Measurements from ENCODE around the gene SPEM2.
"Not testable (repeated sequence)": the region's sequence is repeated elsewhere in the genome, so short reads cannot be mapped to it uniquely, and the experiment has no call there.

The SPEM2 gene

GRCh38 chr17:7443499-7444485 lies 18.4 kb downstream of the SPEM2 start:
- DNase-seq = no peak

DNA sequence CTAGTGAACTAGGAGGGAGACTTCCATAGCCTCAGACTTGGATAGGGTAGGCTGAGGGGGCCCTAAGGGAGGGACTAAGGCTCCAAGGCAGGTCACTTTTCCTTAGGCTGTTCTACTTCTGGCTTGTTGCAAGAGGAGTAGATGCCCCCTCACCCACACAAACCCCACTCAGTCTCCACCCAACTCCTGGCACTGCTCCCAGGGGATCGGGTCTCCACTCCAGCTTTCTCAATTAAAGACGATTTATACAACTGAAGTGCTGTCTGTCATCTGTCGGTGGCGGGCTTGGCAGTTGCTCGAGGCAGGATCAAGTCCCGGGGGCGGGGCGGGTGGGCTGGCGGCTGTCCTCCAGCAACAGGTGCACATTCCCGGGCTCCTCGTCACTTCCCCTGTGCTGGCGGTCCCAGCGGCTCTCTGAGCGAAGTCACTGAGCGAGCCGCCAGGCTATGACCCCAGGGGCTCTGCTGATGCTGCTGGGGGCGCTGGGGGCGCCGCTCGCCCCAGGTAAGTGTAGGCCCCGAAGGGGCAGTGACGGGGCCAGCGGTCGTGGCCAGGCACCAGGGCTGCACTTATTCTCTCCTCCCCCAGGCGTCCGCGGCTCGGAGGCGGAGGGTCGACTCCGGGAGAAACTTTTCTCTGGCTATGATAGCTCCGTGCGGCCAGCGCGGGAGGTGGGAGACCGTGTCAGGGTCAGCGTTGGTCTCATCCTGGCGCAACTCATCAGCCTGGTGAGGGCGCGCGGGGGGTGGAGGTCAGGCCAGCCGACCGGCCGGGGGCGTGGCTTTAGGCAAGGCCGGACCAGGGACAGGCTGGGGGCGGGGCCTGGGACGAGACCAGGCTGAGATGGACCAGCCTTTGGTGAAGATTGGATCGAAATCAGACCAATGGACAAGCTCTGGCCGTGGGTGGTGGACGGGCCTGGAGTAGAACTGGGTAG lies 19.5 kb downstream of the SPEM2 start, which contains the start of gene CHRNB1:
Gene CHRNB1, plus strand, starts transcription at position 380 of the 937 bp plus-strand sequence. Its CDS starts 67 bp downstream, at position 447.
- no peak for DNase-seq

- no peak for DNase-seq
Observed at GRCh38 chr17:7445619-7445968, 20.2 kb downstream of the SPEM2 start.

DNA sequence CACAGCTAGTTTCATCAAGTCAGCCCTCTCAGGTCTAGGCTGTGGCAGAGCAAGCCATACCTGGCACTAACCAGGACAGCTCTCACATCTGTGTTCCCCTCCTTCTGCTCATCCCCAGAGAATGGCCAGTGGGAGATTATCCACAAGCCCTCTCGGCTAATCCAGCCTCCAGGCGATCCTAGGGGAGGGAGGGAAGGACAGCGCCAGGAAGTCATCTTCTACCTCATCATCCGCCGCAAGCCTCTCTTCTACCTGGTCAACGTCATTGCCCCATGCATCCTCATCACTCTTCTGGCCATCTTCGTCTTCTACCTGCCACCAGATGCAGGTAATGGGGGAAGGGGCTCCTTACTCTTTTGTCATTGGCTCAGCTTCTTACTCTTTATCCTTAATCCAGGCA lies 23.0 kb downstream of the SPEM2 start:
- no peak for DNase-seq

DNA sequence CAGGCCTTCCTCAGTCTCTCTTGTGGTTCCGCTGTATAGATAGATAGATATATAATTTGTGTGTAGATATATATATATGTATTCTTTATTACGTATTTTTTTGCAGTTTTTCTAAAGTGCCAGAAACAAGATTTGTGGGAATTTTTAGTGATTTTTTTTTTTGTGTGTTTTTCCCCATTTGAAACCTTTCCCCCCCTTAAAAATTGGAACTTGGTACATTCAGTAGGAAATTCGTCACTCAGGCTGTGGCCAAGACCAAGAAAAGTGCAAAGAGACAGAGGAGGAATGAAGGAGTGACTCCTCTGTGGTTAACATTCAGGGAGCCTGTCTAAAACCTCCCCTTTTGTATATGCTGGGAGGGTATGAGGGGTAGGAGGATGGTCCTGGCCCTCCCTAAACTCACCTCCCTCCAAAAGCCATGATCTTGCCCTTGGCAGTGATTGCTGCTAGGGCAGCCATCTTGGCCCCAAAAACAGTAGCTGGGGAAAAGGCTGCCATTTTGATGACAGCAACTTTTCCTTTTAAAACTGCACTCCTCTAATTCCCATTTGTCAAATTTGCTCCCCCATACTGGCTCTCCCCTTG lies 34.6 kb downstream of the SPEM2 start:
- DNase-seq = no peak

DNA sequence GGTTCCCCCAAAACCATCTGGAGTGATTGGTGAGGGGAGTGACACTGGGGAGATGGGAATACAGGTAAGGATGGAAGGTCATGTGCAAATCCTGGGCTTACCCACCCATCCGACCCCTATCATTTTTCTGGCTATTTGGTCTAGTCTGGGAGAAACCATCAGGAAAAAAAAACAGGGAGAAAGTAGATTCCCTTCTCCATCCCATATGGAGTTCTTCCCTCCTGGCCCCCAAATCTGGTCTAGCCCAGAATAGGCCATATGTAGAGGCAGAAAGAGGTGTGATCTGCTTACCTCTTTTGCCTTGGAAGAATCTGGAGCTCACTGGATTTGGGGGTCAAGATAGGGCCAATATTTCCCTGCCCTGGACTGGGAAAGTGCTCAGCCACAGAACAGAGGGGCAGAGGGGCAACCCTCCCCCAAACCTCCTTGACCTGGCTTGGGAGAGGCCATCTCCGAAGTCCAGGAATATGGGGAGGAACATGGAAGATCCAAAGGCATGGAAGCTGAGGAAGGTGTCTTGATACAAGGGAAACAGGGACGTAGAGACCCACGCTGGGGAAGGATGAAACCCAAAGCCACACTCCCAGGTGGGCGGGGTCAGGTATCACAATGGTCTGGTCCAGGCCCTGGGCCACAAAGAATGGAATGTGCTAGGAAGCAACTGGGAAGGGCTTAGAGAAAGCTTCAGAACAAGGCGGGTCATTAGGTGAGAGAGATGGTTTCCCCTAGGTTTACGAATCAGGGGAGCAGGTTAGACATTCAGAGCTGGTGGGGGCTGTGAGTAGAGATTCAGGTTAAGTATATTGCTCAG lies 35.6 kb downstream of the SPEM2 start:
- DNase-seq = no peak

DNA sequence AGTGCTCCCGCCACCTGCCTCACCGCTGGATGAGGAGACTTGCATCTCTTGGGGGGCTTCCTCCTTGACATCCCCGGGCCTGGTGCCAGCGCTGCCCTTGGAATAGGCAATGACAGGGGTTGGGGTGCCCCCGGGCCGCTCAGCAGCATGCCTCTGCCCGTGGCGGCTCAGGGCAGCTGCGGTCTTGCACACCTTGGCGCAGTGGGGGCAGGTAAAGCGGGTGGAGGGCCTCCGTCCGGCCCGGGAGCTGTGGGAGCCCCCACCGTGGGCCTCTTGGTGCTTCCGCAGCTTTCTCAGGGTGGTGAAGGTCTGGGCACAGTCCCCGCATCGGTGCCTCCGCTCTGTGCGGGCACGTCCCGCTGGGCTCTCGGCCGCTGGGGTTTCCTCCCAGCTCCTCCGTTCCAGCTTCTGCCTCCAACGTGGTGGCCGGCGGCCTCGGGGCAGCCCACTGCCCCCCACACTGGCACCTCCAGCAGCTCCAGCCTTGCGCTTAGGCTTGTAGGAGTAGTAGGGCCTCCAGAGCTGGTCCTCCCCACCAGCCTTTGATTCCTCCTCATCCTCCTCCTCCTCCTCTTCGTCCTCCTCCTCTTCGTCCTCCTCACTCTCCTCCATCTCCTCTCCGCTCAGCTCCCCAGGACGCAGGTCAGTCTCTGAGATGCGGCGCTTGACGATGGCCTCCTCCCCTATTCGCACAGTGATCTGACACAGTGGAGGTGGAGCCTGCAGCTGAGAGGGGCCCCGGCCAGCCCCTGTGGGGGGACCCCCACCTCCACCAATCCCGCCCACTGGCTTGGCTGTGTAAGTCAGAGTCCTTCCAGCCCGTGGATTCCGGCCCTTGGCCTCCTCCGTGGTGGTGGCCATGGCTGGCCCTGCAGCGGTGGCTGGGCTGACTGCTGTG lies 37.3 kb downstream of the SPEM2 start:
- DNase-seq = no peak

GRCh38 chr17:7463372-7463846 lies 38.0 kb downstream of the SPEM2 start:
- DNase-seq = no peak

DNA sequence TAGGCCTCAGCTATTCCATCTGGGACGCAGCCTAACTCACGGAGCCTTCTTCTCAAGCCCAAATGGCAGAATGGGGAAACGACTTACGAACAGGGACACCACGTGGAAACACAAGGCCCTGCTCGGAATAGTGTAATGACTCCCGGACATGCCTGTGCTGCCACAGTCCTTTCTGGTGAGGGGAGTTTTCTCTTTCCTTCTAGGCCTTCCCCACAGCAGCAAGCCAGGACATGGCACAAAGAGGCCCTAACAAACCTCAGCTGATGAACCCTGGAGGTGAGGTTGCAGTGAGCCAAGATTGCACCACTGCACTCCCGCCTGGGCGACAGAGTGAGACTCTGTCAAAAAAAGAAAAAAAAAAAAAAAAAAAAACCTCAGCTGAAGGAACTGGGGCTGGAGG lies 38.7 kb downstream of the SPEM2 start:
- DNase-seq = no peak

DNA sequence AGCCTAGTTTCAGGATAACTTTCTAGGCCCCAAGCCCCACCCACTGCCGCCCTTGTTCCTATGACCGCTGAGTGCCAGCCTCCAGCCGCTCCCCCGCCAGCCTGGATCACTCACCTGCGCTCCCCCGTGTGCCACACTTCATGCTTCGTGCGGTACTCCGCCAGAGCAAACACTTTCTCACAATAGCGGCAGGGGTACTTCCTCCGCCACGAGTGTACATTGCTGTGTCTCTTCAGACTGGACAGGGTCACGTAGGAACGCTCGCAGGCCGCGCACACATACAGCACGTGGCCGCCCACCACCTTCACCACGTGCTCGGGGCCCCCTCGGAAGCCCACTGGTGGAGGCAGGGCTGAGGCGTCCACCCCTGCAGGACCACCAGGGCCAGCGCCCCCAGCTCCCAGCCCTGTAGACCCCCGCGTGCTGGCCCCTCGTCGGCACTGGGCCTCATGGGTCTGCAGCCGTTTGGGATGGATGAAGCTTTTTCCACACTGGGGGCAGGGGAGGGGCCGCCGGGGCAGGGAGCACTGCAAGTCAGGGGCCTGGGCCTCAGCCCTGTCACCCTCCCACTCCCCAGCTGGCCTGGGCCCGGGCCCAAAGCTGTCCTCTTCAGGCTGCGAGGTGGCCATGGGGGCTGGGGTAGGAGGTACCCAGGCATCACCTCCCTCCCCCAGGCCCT lies 40.3 kb downstream of the SPEM2 start:
- DNase-seq = no peak

DNA sequence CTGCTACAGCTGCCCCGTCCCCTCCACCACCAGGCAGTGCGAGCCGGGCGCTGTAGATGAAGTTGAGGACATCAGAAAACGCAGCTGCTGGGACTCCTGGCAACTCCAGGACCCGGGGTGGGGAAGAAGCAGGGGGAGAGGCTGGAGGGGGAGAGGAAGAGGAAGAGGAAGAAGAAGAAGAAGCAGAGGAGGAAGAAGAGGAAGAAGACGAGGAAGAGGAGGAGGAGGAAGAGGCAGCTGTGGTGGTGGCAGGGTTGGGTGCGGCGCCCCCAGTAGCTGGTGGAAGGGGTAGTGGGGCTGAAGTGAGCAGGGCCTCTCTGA lies 40.9 kb downstream of the SPEM2 start:
- no peak for DNase-seq

- DNase-seq = no peak
Observed at GRCh38 chr17:7466639-7467341, 41.4 kb downstream of the SPEM2 start.

DNA sequence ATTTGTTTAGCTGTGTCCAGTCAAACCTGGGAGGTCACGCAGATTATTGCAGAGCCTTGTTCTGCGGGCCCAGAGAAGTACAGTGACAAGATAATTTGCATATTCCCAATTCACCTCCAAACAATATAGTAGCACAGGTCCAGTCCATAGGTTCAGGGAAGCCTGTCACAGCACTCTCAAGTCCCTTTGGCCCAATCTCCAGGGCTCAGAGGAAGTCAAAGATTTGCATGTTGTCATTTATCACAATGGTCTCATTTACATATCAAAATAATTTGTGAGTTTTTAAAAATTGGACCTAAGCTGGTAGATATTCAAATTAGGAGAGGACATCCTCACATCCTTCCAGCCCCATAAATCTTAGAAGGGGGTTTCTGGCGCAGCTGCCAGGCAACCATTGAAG lies 42.1 kb downstream of the SPEM2 start:
- no peak for DNase-seq

GRCh38 chr17:7468290-7468689 lies 42.9 kb downstream of the SPEM2 start:
- DNase-seq = no peak

GRCh38 chr17:7468804-7469389 lies 43.5 kb downstream of the SPEM2 start:
- no peak for DNase-seq

GRCh38 chr17:7469843-7470242 lies 44.4 kb downstream of the SPEM2 start:
- DNase-seq = not testable (repeated sequence)

GRCh38 chr17:7470457-7470973 lies 45.1 kb downstream of the SPEM2 start:
- DNase-seq = not testable (repeated sequence)

DNA sequence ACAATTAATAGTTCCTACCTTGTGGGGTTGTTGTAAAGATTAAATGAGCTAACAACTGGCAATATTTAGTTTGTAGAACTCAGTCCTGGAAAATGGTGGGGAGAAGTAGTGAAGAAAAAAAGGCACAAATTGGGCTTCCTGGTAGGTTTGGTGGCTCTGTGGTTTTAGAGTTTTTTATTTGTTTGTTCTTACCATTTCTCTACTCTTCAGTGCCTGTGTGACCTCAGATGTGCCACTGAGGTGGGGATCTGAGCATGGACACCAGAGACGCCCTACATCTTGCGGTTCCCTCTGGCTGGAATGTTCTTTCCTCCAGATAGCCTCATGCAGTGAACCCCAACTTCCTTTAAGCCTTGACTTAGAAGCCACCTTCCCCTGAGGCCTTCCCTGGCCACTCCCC lies 46.3 kb downstream of the SPEM2 start:
- no peak for DNase-seq

GRCh38 chr17:7474767-7475166 lies 49.4 kb downstream of the SPEM2 start:
- DNase-seq = not testable (repeated sequence)

Measured in NK-92 treated with Interleukin-12 subunit alpha and Interleukin-12 subunit beta, amount 100 ng/mL, for 24 hours (cell line).